HEK293T (cell line): ENCODE measurements around the gene S100Z.

Experiments
- FOXK2 ChIP-seq: fragments of 450-650 bp; IDR thresholded peaks from 2 replicates; pipeline ENCODE4 v1.6.1; 2016; ENCODE audit warnings: mild to moderate bottlenecking
- SP1 ChIP-seq: fragments of 450-650 bp; IDR thresholded peaks from 2 replicates; pipeline ENCODE4 v1.6.1; 2017

DNA sequence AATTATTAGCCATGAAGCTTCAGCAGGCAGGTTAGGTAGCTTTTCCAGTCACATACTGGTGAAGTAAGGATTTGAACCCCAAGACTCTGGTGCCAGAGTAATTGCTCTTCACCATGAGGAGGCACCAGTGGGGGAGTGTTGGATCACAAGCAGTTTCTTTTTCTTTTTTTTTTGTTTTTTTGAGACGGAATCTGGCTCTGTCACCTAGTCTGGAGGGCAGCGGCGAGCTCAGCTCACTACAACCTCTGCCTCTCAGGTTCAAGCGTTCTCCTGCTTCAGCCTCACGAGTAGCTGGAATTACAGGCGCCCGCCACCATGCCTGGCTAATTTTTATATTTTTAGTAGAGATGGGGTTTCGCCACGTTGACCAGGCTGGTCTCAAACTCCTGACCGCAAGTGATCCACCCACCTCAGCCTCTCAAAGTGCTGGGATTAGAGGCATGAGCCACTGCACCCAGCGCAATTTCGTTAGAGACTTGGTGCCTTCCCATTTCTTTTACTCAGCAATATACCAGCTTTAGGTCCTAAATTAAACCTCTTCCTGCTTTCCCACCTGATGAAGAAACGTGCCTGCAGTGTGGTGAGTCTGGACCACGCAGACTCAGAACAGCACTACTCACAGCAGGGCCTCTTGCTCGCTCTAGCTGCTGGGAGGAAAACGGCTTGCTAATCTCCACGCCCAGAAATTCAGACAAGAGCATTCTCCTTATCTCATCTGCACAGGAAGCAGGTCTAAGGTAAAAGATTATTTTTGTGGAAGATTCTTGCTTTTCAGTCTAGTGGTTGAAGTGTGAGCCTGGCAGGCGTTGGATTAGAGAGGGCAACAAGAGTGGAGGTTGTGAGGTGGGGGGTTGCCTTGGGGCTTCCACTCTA is at the start of gene S100Z:
- TF ChIP-seq FOXK2 = no peak
- no peak for TF ChIP-seq SP1
